ENCODE measurements around the gene PPTC7. TPM values are rescaled to one million over a fixed set of nuclear protein-coding genes. Genes with fewer than 3 reads are reported as not detected.
"Not testable (repeated sequence)": the region's sequence is repeated elsewhere in the genome, so short reads cannot be mapped to it uniquely, and the experiment has no call there.

The PPTC7 gene
- total and polyA plus RNA-seq, 2 of the 8 experiments (the other 6 are each of a cell fraction or from before 2014, with no cell fraction given), result 8.1 to 15.9 TPM

DNA sequence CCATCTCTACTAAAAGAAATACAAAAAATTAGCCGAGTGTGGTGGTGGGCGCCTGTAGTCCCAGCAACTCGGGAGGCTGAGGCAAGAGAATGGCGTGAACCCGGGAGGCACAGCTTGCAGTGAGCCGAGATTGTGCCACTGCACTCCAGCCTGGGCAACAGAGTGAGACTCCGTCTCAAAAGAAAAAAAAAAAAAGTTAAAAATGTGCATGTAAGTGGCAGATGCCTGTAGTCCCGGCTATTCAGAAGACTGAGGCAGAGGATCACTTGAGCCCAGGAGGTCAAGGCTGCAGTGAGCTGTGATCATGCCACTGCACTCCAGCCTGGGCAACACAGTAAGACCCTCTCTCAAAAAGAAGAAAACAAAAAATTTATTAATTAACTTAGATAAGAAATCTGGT lies 65.1 kb downstream of the PPTC7 start:
- CTCF ChIA-PET (ENCODE audit: partially characterized antibody); H3K14ac ChIP-seq (ENCODE audit: insufficient read length); H3K4me3 ChIP-seq (ENCODE audit: extremely low read depth in 1 of 4, insufficient read depth in 2 of 4, low read depth in 3 of 4, low read length in 4 of 4); H4K8ac ChIP-seq (ENCODE audit: extremely low read depth, insufficient read depth, low read length); H3K18ac ChIP-seq (ENCODE audit: extremely low read depth, low read length); H3K27me3 ChIP-seq (replicated peaks in 1 of 4; ENCODE audit: control insufficient read depth in 3 of 4, extremely low read depth in 1 of 4, insufficient read depth in 3 of 4, low read length in 3 of 4); H4K91ac ChIP-seq (replicated peaks; ENCODE audit: insufficient read length, low read length); H3K56ac ChIP-seq (replicated peaks; ENCODE audit: insufficient read length, low read depth, low read length); H3K4me2 ChIP-seq (ENCODE audit: insufficient read depth in 1 of 2, low read depth in 2 of 2, low read length in 2 of 2); POLR2A ChIA-PET (ENCODE audit: partially characterized antibody); H2BK5ac ChIP-seq (ENCODE audit: low read depth, low read length); H3K36me3 ChIP-seq (ENCODE audit: control insufficient read depth in 2 of 4, insufficient read depth in 4 of 4, low read length in 3 of 4); H4K5ac ChIP-seq (ENCODE audit: insufficient read length, low read depth, low read length); H3K9me3 ChIP-seq (ENCODE audit: insufficient read depth in 2 of 2, low read depth in 1 of 2, low read length in 1 of 2); DNase-seq (ENCODE audit: low read depth in 1 of 2, low spot score in 2 of 2); H3K9ac ChIP-seq (replicated peaks in 1 of 4; ENCODE audit: extremely low read depth in 1 of 4, low read depth in 3 of 4, low read length in 3 of 4); H3K4me1 ChIP-seq (replicated peaks in 1 of 4; ENCODE audit: control insufficient read depth in 3 of 4, insufficient read depth in 4 of 4, low read length in 3 of 4); H2BK20ac ChIP-seq (ENCODE audit: low read length); H3K23ac ChIP-seq (ENCODE audit: insufficient read length); H2BK15ac ChIP-seq (ENCODE audit: low read length); H3K23me2 ChIP-seq (ENCODE audit: low read depth, low read length); H3K4ac ChIP-seq (replicated peaks; ENCODE audit: insufficient read length, low read depth, low read length); H3K79me1 ChIP-seq (ENCODE audit: low read depth, low read length); H2BK120ac ChIP-seq (replicated peaks; ENCODE audit: low read depth, low read length); H2AFZ ChIP-seq (ENCODE audit: low read length); H3K27ac ChIP-seq (ENCODE audit: low read depth, low read length); H3K79me2 ChIP-seq (ENCODE audit: control insufficient read depth in 1 of 2, insufficient read depth in 2 of 2, low read length in 2 of 2); H2AK5ac ChIP-seq (ENCODE audit: low read depth, low read length); H4K20me1 ChIP-seq (replicated peaks in 1 of 2; ENCODE audit: control insufficient read depth in 1 of 2, insufficient read depth in 2 of 2, low read length in 2 of 2); FAIRE-seq; H2BK12ac ChIP-seq (ENCODE audit: low read depth, low read length): not testable (repeated sequence)
- WGBS, 2 experiments (ENCODE audit: extremely low coverage in 1 of 2, insufficient coverage in 1 of 2, insufficient read length in 1 of 2, insufficient replicate concordance in 2 of 2, low coverage in 1 of 2, low lambda C conversion rate in 2 of 2, missing lambda C conversion rate in 1 of 2), result 95% methylated on average over 2 of the region's 8 CpGs; no CpG with 5 or more reads in 1 of the 2 experiments
